ENCODE results near the gene NCMAP. TPM values are rescaled to one million over a fixed set of nuclear protein-coding genes. Genes with fewer than 3 reads are reported as not detected.

Gene NCMAP
- total RNA-seq, 1 donor from 2014 or later: under 0.01 TPM

GRCh38 chr1:24609949-24610517, 54.1 kb downstream of the NCMAP start:
- peak in 1 of 2 donors; percentile 34 for DNase-seq (ENCODE audit: low spot score in 2 of 2)
- no peak for FAIRE-seq

GRCh38 chr1:24619376-24619775, 63.5 kb downstream of the NCMAP start:
- DNase-seq (ENCODE audit: low spot score in 2 of 2) (no peak), FAIRE-seq (no peak)

DNA sequence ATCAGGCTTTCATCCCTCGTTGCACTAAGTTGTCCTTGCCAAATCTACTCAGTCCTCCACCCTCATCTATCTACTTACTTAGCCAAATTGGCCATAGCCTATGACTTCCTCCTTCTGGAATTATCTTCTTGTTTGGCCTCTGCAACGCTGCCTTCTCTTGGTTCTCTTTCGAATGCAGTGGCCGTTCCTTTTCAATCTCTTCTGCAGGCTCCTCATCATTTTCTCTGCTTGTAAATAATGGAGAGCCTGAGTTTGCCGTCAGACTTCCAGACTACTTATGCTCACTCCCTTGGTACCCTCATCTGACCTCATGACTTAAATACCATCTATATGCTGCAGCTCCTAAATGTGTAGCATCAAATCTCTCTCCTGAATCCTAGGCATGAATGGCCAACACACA, 64.8 kb downstream of the NCMAP start:
- no peak for DNase-seq (ENCODE audit: low spot score in 2 of 2)
- no peak for FAIRE-seq

- no peak for FAIRE-seq
- DNase-seq (ENCODE audit: low spot score in 2 of 2): no peak
Measured at GRCh38 chr1:24621121-24621520, 65.2 kb downstream of the NCMAP start.

GRCh38 chr1:24622218-24622617, 66.3 kb downstream of the NCMAP start:
- FAIRE-seq (no peak), DNase-seq (ENCODE audit: low spot score in 2 of 2) (no peak)

GRCh38 chr1:24632832-24633175, 76.9 kb downstream of the NCMAP start:
- no peak for FAIRE-seq
- no peak for DNase-seq (ENCODE audit: low spot score in 2 of 2)

GRCh38 chr1:24635195-24635843, 79.4 kb downstream of the NCMAP start:
- FAIRE-seq (peak; percentile 85), DNase-seq (ENCODE audit: low spot score in 2 of 2) (peak; percentile 62 to 71)

- DNase-seq (ENCODE audit: low spot score in 2 of 2) (no peak), FAIRE-seq (no peak)
Measured at GRCh38 chr1:24636661-24637357, 80.9 kb downstream of the NCMAP start.

DNA sequence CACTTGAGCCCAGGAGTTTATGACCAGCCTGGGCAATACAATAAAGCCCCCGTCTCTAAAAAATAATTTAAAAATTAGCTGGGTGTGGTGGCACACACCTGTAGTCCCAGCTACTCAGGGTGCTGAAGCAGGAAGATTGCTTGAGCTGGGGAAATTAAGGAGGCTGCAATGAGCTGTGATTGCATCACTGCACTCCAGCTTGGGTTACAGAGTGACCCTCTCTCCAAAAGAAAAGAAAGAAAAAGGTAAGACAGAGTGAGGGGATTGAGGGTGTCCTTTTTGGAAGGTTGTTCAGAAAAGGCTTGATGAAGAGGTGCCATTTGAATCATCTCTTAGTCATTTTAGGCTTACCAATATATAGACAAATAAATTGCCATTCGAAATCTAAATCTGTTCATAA, 83.2 kb downstream of the NCMAP start:
- FAIRE-seq (no peak), DNase-seq (ENCODE audit: low spot score in 2 of 2) (no peak)

- FAIRE-seq (no peak), DNase-seq (ENCODE audit: low spot score in 2 of 2) (no peak)
Measured at GRCh38 chr1:24639881-24640280, 84.0 kb downstream of the NCMAP start.

DNA sequence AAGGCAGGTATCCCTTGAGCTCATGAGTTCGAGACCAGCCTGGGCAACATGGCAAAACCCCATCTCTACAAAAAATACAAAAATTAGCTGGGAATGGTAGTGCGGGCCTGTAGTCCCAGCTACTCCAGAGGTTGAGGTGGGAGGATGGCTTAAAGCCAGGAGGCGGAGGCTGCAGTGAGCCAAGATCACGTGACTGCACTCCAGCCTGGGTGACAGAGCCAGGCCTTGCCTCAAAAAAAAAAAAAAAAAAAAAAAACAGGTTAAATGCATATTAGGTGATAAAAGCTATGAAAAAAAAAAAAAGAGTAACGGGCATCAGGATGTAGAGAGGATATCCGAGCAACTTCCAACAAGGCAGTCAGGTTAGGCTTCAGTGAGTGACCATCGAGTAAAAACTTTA, 84.4 kb downstream of the NCMAP start:
- FAIRE-seq: no peak
- DNase-seq (ENCODE audit: low spot score in 2 of 2): no peak

- DNase-seq (ENCODE audit: low spot score in 2 of 2) (peak in 1 of 2 donors; percentile 21), FAIRE-seq (no peak)
Measured at GRCh38 chr1:24641646-24642151, 85.8 kb downstream of the NCMAP start.

- FAIRE-seq: no peak
- peak; percentile 96 for DNase-seq (ENCODE audit: low spot score in 2 of 2)
Measured at GRCh38 chr1:24642481-24643362, 86.8 kb downstream of the NCMAP start, which contains the start of gene SRRM1. Gene SRRM1, plus strand, starts transcription at chr1:24643302. Its CDS starts 25 bp downstream, at chr1:24643327.

DNA sequence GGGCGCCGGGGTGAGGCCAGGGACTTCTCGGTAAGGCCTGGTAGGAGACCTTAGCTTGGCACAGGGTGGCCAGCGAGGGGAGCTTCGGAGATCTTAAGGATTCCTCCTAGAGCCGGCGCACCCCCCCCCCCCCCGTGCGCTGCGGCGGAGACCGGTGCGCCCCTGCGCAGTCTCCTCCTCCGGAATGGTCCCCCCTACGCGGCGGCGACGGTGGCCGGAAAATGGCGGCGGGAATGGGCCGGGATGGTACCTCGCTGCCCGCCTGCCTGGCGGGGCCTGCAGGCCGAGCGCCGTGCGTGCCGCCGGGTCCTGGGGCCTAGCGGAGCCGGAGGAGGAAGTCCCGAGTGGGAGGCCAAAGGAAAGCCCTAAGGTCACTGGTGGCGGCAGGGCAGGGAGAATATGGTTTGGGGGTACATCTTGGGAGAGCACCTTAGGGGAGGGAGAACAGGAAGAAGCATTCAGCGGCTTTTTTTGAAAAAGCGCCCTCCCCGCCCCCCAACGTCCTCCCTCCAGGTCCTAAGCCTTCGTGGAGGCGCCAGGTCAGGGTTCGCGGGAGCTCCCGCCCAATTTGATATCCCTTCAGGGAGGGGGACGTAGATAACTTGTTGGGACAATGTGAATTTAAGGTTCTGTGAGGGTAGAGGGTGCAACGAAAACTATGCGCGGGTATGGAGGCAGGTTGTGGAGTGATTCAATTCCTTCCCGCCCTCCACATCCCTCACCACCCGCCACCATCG, 87.6 kb downstream of the NCMAP start:
- FAIRE-seq: no peak
- DNase-seq (ENCODE audit: low spot score in 2 of 2): no peak

- DNase-seq (ENCODE audit: low spot score in 2 of 2) (no peak), FAIRE-seq (no peak)
Measured at GRCh38 chr1:24644100-24644384, 88.2 kb downstream of the NCMAP start.

DNA sequence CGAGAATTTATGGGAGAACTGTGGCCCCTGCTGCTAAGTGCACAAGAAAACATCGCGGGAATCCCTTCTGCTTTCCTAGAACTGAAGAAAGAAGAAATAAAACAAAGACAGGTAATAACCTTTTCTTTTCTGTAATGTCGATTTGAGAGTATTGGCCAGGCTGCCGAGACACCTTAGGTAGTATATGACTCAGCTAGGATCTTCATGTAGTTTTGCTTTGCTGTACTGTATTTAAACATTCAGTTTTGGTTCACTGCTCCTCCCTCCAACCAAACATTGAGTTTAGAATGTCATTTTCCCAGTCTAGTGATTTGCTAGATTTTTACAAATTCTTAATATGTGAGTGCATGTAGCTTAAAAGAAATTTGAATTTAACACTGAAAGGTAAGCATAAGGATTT, 93.0 kb downstream of the NCMAP start:
- FAIRE-seq: no peak
- DNase-seq (ENCODE audit: low spot score in 2 of 2): no peak

GRCh38 chr1:24652382-24652781, 96.5 kb downstream of the NCMAP start:
- no peak for FAIRE-seq
- no peak for DNase-seq (ENCODE audit: low spot score in 2 of 2)

- DNase-seq (ENCODE audit: low spot score in 2 of 2) (no peak), FAIRE-seq (no peak)
Measured at GRCh38 chr1:24654010-24654409, 98.1 kb downstream of the NCMAP start.

DNA sequence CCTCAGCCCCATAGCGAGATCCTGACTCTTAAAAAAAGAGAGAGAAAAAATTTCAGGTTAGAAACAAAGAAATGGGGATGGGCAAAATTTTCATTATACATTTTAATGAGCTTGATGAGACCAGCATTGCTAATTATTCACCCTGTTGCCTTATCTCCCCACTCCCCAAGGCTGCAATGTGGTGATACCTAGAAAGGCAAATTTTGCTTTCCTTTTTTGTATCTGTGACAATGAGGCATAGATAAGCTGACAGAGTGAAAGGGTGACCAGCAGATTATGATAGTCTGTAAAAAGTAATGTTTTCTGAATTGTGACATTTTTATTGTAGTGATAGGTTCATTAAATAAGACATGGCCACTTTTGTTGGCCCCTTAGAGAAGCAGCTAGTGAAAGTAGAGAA, 100.2 kb downstream of the NCMAP start:
- FAIRE-seq: no peak
- no peak for DNase-seq (ENCODE audit: low spot score in 2 of 2)

GRCh38 chr1:24657781-24658180, 101.9 kb downstream of the NCMAP start:
- DNase-seq (ENCODE audit: low spot score in 2 of 2) (no peak), FAIRE-seq (no peak)

All from frontal cortex (tissue), 4 donors.